Activated CD8-positive, alpha-beta T cell treated with anti-CD3 and anti-CD28 coated beads, Interleukin-2, amount 10 ng/mL, durations not matched to agents 7 days and 5 days (primary cell): ENCODE measurements around the gene SPATS2. TPM values are rescaled to one million over a fixed set of nuclear protein-coding genes. Genes with fewer than 3 reads are reported as not detected.

ENCODE experiments used
- ATAC-seq: fragments of 150-1000 bp; cut with Tn5 transposase; one replicate; pipeline ENCODE4 v1.10.0; 2021; ENCODE audit warnings: moderate library complexity
- CTCF ChIA-PET: fragments of 350-600 bp; sonication (Branson Sonifier 250); formaldehyde crosslinking; loops from one replicate; lab custom pipeline; 2021; ENCODE audit warnings: antibody characterized with exemption; lab: Charles Lee
- POLR2A ChIA-PET: fragments of 350-600 bp; sonication (Branson Sonifier 250); formaldehyde crosslinking; loops from one replicate; lab custom pipeline; 2021; ENCODE audit warnings: antibody characterized with exemption; lab: Charles Lee
- DNase-seq: peaks from one replicate; pipeline ENCODE4 v3.0.0-alpha.2; 2020
- H3K27ac Mint-ChIP-seq: one replicate; pipeline ENCODE4 v1.8.0; 2021; ENCODE audit warnings: mild to moderate bottlenecking, mixed read lengths
- H3K27me3 Mint-ChIP-seq: one replicate; pipeline ENCODE4 v1.8.0; 2021; ENCODE audit warnings: low read depth, mixed read lengths
- H3K36me3 Mint-ChIP-seq: one replicate; pipeline ENCODE4 v1.8.0; 2021; ENCODE audit warnings: low read depth, mixed read lengths
- H3K4me1 Mint-ChIP-seq: one replicate; pipeline ENCODE4 v1.8.0; 2021; ENCODE audit warnings: low read depth, mixed read lengths
- H3K4me3 Mint-ChIP-seq: one replicate; pipeline ENCODE4 v1.8.0; 2021; ENCODE audit warnings: mild to moderate bottlenecking, mixed read lengths
- H3K9me3 Mint-ChIP-seq: one replicate; pipeline ENCODE4 v1.8.0; 2022; ENCODE audit warnings: mixed read lengths; ENCODE audit not compliant: insufficient read depth
- total RNA-seq, 2 experiments: library from RNA; stranded (reverse); gene quantifications; one replicate each; pipeline ENCODE4 v1.2.3, GENCODE V29; 2021

The SPATS2 gene
- total RNA-seq, 2 experiments from 2014 or later = 12.9 to 13.0 TPM

- H3K27me3 Mint-ChIP-seq = no peaks in the 10 kb centered on the region
- H3K4me3 Mint-ChIP-seq = peak within 1 kb of the TSS; percentile 94
- peaks cover 27% of the 10 kb centered on the region for H3K36me3 Mint-ChIP-seq
- ChIA-PET POLR2A (interaction anchor here (0.6 to 1.5 kb wide), 12 partner anchors 12 to 457 kb away, joined by 3 to 9 read pairs (median 4); partner anchors contain the start of genes RACGAP1, SPATS2, TMBIM6 and TUBA1B), CTCF (interaction anchor here (0.6 to 4.6 kb wide), 11 partner anchors 12 to 209 kb away, joined by 3 to 41 read pairs (median 4); partner anchors contain the start of genes PRPF40B, SPATS2 and TMBIM6)
- peak; percentile 78 for ATAC-seq
- peak; percentile 94 for DNase-seq
- peaks cover 68% of the 10 kb centered on the region for H3K4me1 Mint-ChIP-seq
- H3K9me3 Mint-ChIP-seq = no peaks in the 10 kb centered on the region
- peak within 1 kb of the TSS; percentile 98 for H3K27ac Mint-ChIP-seq
Measured at GRCh38 chr12:49567611-49568441, 200.6 kb downstream of the SPATS2 start, which contains the start of gene MCRS1. Gene MCRS1 (minus strand): TSS chr12:49568142. CDS start chr12:49566731, 1,411 bp downstream.

GRCh38 chr12:49568442-49569162 is 201.3 kb downstream of the SPATS2 start:
- H3K9me3 Mint-ChIP-seq = no peaks in the 10 kb centered on the region

More at GRCh38 chr12:49568442-49569162, 201.3 kb downstream of the SPATS2 start:
- Mint-ChIP-seq H3K36me3 (peaks cover 23% of the 10 kb centered on the region), H3K27ac (peak overlapping the region; percentile 98), H3K27me3 (no peaks in the 10 kb centered on the region), H3K4me3 (peak overlapping the region; percentile 94), H3K4me1 (peaks cover 62% of the 10 kb centered on the region)
- DNase-seq = no peak
- CTCF ChIA-PET = interaction anchor here (0.6 to 4.4 kb wide), 2 partner anchors 12 to 210 kb away, joined by 4 to 41 read pairs; no protein-coding TSS in a partner anchor
- peak; percentile 31 for ATAC-seq
- POLR2A ChIA-PET = no interaction called here

Other genes with a start within 250 kb of the SPATS2 start
- 1,000 to 10,000 TPM; 2,302 to 2,333 TPM for gene TUBA1B, start 236.1 kb upstream of the SPATS2 start, total RNA-seq
- 100 to 1,000 TPM; 117 to 120 TPM for gene TUBA1A, start 178.4 kb upstream of the SPATS2 start, total RNA-seq
- 100 to 1,000 TPM; 308 to 324 TPM for gene TUBA1C, start 102.4 kb upstream of the SPATS2 start, total RNA-seq
- not detected for gene PRPH, start 72.3 kb upstream of the SPATS2 start, total RNA-seq
- gene TROAP, start 44.2 kb upstream of the SPATS2 start, total RNA-seq = 100 to 1,000 TPM; 107 to 111 TPM
- not detected for gene C1QL4, start 30.3 kb upstream of the SPATS2 start, total RNA-seq
- under 1 TPM in 1 of 2 experiments, not detected in 1; 0.29 TPM for gene DNAJC22, start 20.6 kb upstream of the SPATS2 start, total RNA-seq
- 1 to 10 TPM; 5.1 to 5.3 TPM for gene KCNH3, start 171.6 kb downstream of the SPATS2 start, total RNA-seq
- gene MCRS1, start 200.7 kb downstream of the SPATS2 start, total RNA-seq = 10 to 100 TPM; 85.9 to 86.1 TPM
- under 1 TPM; 0.18 to 0.21 TPM for gene FAM186B, start 238.2 kb downstream of the SPATS2 start, total RNA-seq